Measurements from ENCODE around the gene SELE.
"Not testable (repeated sequence)": the region's sequence is repeated elsewhere in the genome, so short reads cannot be mapped to it uniquely, and the experiment has no call there.

The SELE gene

GRCh38 chr1:169707912-169708604 is 25.8 kb downstream of the SELE start:
- no peak for ATAC-seq (replicated peaks)
- no peaks in the 10 kb centered on the region for H3K27me3 Mint-ChIP-seq

GRCh38 chr1:169704797-169705196 is 29.1 kb downstream of the SELE start:
- Mint-ChIP-seq H3K9me3 (no peaks in the 10 kb centered on the region), H3K36me3 (peaks cover 24 to 38% of the 10 kb centered on the region in 2 donors), H3K27me3 (no peaks in the 10 kb centered on the region), H3K27ac (peak overlapping the region; percentile 27), H3K4me3 (no peak overlapping the region), H3K4me1 (peaks cover 63 to 87% of the 10 kb centered on the region in 2 donors)
- ATAC-seq (replicated peaks) (no peak), DNase-seq (no peak)

More at GRCh38 chr1:169707912-169708604, 25.8 kb downstream of the SELE start:
- H3K4me1 Mint-ChIP-seq: peaks cover 50 to 74% of the 10 kb centered on the region in 2 donors
- H3K4me3 Mint-ChIP-seq: peak overlapping the region; percentile 80 to 88
- peak overlapping the region; percentile 90 for H3K27ac Mint-ChIP-seq
- H3K36me3 Mint-ChIP-seq: peaks cover 14 to 21% of the 10 kb centered on the region in 2 donors
- no peaks in the 10 kb centered on the region for H3K9me3 Mint-ChIP-seq
- no peak for DNase-seq

- Mint-ChIP-seq H3K27me3 (no peaks in the 10 kb centered on the region), H3K4me1 (peaks cover 66 to 94% of the 10 kb centered on the region in 2 donors), H3K4me3 (peak overlapping the region in 1 of 2 donors; percentile 11), H3K36me3 (peaks cover 22 to 38% of the 10 kb centered on the region in 2 donors), H3K27ac (no peak overlapping the region), H3K9me3 (no peaks in the 10 kb centered on the region)
- no peak for ATAC-seq (replicated peaks)
- DNase-seq: no peak
These were observed 32.4 kb downstream of the SELE start for GRCh38 chr1:169701261-169702005.

- Mint-ChIP-seq H3K4me3 (no peak overlapping the region), H3K36me3 (peaks cover 18 to 35% of the 10 kb centered on the region in 2 donors), H3K4me1 (peaks cover 69 to 94% of the 10 kb centered on the region in 2 donors), H3K9me3 (no peaks in the 10 kb centered on the region), H3K27me3 (no peaks in the 10 kb centered on the region), H3K27ac (peak overlapping the region; percentile 65)
- no peak for ATAC-seq (replicated peaks)
- DNase-seq: no peak
These were observed 34.2 kb downstream of the SELE start for GRCh38 chr1:169699707-169700106.

GRCh38 chr1:169698976-169699375 is 34.9 kb downstream of the SELE start:
- peaks cover 73 to 94% of the 10 kb centered on the region in 2 donors for H3K4me1 Mint-ChIP-seq
- no peaks in the 10 kb centered on the region for H3K9me3 Mint-ChIP-seq
- no peaks in the 10 kb centered on the region for H3K27me3 Mint-ChIP-seq
- peak overlapping the region; percentile 65 for H3K27ac Mint-ChIP-seq
- peak in 1 of 2 donors; percentile 47 for ATAC-seq (replicated peaks)
- no peak for DNase-seq
- no peak overlapping the region for H3K4me3 Mint-ChIP-seq
- peaks cover 18 to 33% of the 10 kb centered on the region in 2 donors for H3K36me3 Mint-ChIP-seq

DNA sequence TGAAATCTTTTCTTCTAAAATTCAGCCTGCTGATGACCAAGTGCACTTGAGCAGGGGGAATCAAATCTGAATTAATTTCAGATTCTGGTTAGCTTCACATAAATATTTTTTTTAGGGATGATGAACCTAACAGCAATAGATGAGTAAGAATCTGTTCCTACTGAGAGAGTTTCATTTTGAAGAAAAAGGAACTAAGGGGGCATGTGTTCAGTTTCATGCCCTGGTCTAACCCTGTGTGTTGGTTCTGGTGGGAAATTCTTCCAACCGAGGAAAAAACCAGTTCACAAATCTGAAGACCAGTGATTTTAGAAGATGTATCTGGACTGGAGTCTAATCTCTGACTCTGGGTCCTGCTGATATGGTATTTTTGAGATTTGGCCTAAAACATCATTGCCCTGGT is 36.1 kb downstream of the SELE start:
- DNase-seq (no peak), ATAC-seq (replicated peaks) (peak; percentile 63 to 69)
- H3K36me3 Mint-ChIP-seq: peaks cover 8 to 22% of the 10 kb centered on the region in 2 donors
- peak overlapping the region; percentile 65 for H3K27ac Mint-ChIP-seq
- H3K27me3 Mint-ChIP-seq: no peaks in the 10 kb centered on the region
- no peaks in the 10 kb centered on the region for H3K9me3 Mint-ChIP-seq
- H3K4me1 Mint-ChIP-seq: peaks cover 68 to 94% of the 10 kb centered on the region in 2 donors
- no peak overlapping the region for H3K4me3 Mint-ChIP-seq

DNA sequence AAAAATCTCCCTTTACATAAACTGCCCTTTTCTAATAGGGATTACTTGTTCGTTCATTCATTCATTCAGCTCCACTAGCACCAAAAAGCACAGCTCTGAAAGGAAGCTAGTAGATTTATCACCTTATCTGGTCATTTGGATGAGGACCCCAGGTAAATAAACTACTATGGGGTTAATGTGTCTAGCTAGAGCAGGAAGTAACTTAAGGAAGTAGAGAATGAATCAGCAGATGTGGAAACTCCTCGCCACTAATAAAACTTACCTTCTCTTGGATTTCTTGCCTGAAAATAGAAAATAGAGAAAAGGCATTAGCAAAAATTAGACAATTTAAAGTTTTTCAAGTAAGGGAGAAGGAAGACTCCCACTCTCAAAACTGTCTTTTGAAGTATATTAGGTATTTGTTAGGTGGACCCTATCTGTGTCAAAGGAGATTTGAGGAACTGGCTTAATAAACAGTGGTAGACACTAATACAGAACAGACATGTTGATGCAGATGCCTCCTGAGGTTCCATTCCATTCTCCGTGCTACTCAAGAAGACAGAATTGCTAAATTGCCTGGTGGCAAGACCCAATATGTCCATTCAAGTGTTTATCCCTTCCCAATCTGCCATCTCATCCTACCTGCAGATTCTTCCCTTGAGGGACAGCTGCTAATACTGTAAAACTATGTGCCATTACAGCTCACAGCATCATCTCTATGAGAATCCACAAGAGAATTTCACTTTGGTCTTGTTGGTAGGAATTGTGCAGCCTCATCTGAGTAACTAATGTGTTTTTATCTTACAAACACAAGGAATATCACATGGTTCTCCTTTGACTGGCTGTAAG is 37.4 kb downstream of the SELE start:
- ATAC-seq (replicated peaks) (peak in 1 of 2 donors; percentile 30), DNase-seq (no peak)
- Mint-ChIP-seq H3K27ac (peak overlapping the region; percentile 85), H3K4me1 (peaks cover 66 to 94% of the 10 kb centered on the region in 2 donors), H3K4me3 (peak overlapping the region; percentile 34 to 50), H3K9me3 (no peaks in the 10 kb centered on the region), H3K27me3 (no peaks in the 10 kb centered on the region), H3K36me3 (peaks cover 5 to 18% of the 10 kb centered on the region in 2 donors)

DNA sequence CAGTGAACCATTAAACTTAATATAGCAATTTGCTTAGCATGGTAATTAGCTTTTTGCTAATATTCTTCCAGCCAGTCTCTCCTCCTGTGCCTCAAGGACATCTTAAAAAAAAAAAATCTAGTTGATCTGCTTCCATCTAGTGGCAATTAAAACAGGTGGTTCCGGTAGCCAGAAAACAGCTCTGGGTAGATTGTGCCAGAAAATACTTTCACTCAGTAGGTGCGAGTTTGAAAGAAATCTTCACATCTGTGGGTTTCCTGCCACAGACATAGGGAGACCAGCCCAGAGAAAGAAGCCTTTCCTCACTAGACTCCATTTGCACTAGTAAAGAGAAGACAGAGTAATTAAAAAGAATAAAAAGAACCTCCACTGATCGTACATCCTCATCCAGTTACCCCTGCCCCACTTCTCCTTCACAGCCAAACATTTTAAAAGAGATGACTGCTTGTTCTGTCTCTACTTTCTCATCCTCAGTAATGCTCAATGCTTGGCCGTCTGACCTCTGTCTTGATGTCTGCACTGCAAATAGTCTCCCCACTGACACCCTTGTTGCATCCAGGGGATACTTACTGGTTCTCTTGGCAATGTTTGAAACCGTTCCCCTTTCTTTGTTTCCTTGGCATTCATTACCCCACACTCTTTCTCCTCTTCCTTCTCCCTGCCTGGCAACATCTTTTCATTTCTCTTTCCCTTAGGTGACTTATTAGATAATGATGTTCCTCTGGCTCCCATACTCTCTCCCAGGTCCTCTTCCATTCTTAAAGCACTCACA is 39.4 kb downstream of the SELE start:
- peaks cover 0 to 14% of the 10 kb centered on the region in 2 donors for H3K36me3 Mint-ChIP-seq
- DNase-seq (no peak), ATAC-seq (replicated peaks) (no peak)
- peak overlapping the region; percentile 96 for H3K27ac Mint-ChIP-seq
- no peaks in the 10 kb centered on the region for H3K9me3 Mint-ChIP-seq
- H3K4me1 Mint-ChIP-seq: peaks cover 69 to 97% of the 10 kb centered on the region in 2 donors
- no peaks in the 10 kb centered on the region for H3K27me3 Mint-ChIP-seq
- peak overlapping the region; percentile 39 to 48 for H3K4me3 Mint-ChIP-seq

DNA sequence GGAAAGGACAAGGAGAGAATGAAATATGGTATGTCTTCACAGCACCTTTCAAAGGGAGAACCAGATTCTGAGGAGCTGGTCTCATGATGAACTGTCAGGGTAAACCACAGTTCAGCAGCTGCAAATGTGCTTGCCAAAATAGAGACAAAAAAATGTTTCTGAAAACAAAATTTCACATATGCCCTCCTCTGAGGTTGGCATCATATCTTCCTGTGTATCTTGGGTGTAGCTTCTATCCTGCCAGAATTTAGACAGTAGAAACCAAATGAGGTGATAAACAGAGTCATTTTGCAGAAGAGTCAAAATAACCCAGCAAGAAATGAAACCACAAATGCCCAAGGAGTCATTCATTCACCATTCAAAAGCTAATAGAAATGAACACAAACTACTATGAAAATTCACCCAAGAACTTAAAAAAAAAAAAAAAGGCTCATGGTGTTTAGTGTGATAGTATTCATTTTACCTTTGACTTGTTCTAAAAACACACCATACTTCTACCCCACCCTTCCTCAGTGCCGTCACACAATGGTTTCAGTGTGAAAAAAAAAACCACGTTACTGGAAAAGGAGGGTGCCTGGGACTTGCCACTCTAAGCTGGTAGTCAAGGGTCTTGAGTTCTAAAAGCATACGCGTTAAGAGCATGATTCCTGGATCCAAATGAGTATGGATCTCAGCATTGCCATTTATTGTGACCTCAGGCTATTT is 41.0 kb downstream of the SELE start:
- H3K4me1 Mint-ChIP-seq: peaks cover 62 to 84% of the 10 kb centered on the region in 2 donors
- DNase-seq (no peak), ATAC-seq (replicated peaks) (peak; percentile 75 to 76)
- H3K4me3 Mint-ChIP-seq: peak overlapping the region; percentile 74 to 77
- H3K36me3 Mint-ChIP-seq: peaks cover 0 to 14% of the 10 kb centered on the region in 2 donors
- H3K9me3 Mint-ChIP-seq: no peaks in the 10 kb centered on the region
- no peaks in the 10 kb centered on the region for H3K27me3 Mint-ChIP-seq
- H3K27ac Mint-ChIP-seq: peak overlapping the region; percentile 96

GRCh38 chr1:169690489-169690888 is 43.4 kb downstream of the SELE start:
- DNase-seq (no peak), ATAC-seq (replicated peaks) (no peak)
- Mint-ChIP-seq H3K9me3 (no peaks in the 10 kb centered on the region), H3K4me1 (peaks cover 44 to 63% of the 10 kb centered on the region in 2 donors), H3K27me3 (no peaks in the 10 kb centered on the region), H3K27ac (peak overlapping the region; percentile 92), H3K4me3 (peak overlapping the region in 1 of 2 donors; percentile 34), H3K36me3 (peaks cover 0 to 11% of the 10 kb centered on the region in 2 donors)

GRCh38 chr1:169689395-169689794 is 44.5 kb downstream of the SELE start:
- Mint-ChIP-seq H3K4me1 (peaks cover 33 to 52% of the 10 kb centered on the region in 2 donors), H3K27me3 (no peaks in the 10 kb centered on the region)
- no peak for ATAC-seq (replicated peaks)

DNA sequence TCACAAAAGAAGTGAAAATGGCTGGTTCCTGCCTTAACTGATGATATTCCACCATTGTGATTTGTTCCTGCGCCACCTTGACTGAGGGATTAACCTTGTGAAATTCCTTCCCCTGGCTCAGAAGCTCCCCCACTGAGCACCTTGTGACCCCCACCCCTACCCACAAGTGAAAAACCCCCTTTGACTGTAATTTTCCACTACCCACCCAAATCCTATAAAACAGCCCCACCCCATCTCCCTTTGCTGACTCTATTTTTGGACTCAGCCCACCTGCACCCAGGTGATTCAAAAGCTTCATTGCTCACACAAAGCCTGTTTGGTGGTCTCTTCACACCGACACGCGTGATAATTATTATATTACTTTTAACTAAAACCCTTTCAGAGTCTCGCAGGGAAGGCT is 45.5 kb downstream of the SELE start:
- DNase-seq; H3K36me3 Mint-ChIP-seq; H3K27me3 Mint-ChIP-seq; H3K4me3 Mint-ChIP-seq; H3K9me3 Mint-ChIP-seq; ATAC-seq (replicated peaks): not testable (repeated sequence)
- peak overlapping the region; percentile 72 for H3K27ac Mint-ChIP-seq
- peaks cover 26 to 42% of the 10 kb centered on the region in 2 donors for H3K4me1 Mint-ChIP-seq

More at GRCh38 chr1:169689395-169689794, 44.5 kb downstream of the SELE start:
- DNase-seq: no peak
- Mint-ChIP-seq H3K36me3 (peaks cover 0 to 6% of the 10 kb centered on the region in 2 donors), H3K27ac (peak overlapping the region; percentile 56), H3K9me3 (no peaks in the 10 kb centered on the region), H3K4me3 (no peak overlapping the region)

- Mint-ChIP-seq H3K4me3 (no peak overlapping the region), H3K4me1 (peaks cover 22 to 36% of the 10 kb centered on the region in 2 donors), H3K9me3 (no peaks in the 10 kb centered on the region), H3K27ac (no peak overlapping the region), H3K27me3 (no peaks in the 10 kb centered on the region), H3K36me3 (no peaks in the 10 kb centered on the region)
- DNase-seq (no peak), ATAC-seq (replicated peaks) (no peak)
These were observed 50.2 kb downstream of the SELE start for GRCh38 chr1:169683661-169684060.

All from stimulated activated naive B cell treated with anti-CD40 and anti-IgM and Interleukin-4, amounts not matched to agents 10 μg/mL and 1 μg/mL and 100 μg/mL, for 72 hours (primary cell).